Measurements from ENCODE around the gene AAK1. TPM values are rescaled to one million over a fixed set of nuclear protein-coding genes. Genes with fewer than 3 reads are reported as not detected.

Gene AAK1
- polyA plus RNA-seq, 1 donor (not counting 4 experiments of a cell fraction or from before 2014, with no cell fraction given), result 12.3 TPM

DNA sequence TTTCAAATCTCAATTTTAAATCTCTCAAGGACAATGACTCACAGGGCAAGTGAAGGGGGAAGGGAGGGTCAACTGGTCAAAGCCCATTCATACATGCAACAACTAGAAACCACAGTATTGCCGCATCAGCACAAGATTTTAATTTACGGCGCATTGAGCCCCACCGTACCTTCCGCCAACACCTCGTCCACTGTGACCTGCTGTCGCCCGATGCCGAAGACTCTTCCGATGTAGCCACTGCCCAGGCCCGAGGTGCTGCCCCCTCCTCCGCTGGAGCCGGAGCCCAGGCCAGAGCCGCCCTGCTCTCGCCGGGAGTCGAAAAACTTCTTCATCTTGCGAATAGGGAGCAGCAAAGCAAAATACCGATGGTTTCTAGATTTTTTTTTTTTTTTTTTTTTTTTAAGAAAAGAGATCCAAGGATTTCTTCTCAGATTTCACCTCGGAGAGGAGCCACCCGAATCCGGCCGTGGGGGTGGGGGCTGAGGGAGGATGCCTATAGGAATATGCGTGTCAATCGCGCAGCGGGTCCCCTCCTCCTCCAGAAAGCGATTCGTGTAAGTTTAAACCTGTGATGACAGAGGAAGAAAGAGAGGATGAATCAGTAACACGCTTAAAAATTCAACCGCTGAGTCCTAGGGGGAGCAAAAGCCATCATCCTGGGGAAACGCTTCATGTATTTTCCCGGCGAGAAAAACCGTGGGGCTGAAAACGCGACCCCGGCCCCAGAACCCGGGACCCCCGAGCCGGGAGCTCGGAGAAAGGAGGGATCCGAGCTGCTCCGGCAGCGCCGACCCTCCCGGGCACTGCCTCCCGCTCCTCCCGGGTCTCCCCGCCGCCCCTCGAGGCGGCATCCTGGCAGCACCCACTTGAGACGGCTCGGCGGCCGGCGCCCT lies 584 bp downstream of the AAK1 start:
- peaks cover 26% of the 10 kb centered on the region for H3K4me1 ChIP-seq (ENCODE audit: control insufficient read depth, extremely low read depth, insufficient read depth, low read length)
- peak overlapping the region; percentile 77 to 94 (median 87) for H3K4me3 ChIP-seq (ENCODE audit: control insufficient read depth in 2 of 3, extremely low read depth in 1 of 3, insufficient read depth in 2 of 3, low read depth in 1 of 3, low read length in 3 of 3)
- H3K27ac ChIP-seq (ENCODE audit: control insufficient read depth, insufficient read depth, low read length), result peak overlapping the region; percentile 90
- FAIRE-seq, result no peak
- DNase-seq (ENCODE audit: low read depth, low spot score), result no peak
- peak overlapping the region; percentile 84 for H3K4me2 ChIP-seq (ENCODE audit: control insufficient read depth, extremely low read depth, insufficient read depth, low read depth, low read length)
- dilution Hi-C loops (cut with MboI; ENCODE audit: extremely low pct_ligation_motif_present, low sequenced_read_pairs), result no loop called here
- H3K9me3 ChIP-seq (ENCODE audit: control insufficient read depth, low read depth, low read length), result no peaks in the 10 kb centered on the region
- TF ChIP-seq, protein P1, sequence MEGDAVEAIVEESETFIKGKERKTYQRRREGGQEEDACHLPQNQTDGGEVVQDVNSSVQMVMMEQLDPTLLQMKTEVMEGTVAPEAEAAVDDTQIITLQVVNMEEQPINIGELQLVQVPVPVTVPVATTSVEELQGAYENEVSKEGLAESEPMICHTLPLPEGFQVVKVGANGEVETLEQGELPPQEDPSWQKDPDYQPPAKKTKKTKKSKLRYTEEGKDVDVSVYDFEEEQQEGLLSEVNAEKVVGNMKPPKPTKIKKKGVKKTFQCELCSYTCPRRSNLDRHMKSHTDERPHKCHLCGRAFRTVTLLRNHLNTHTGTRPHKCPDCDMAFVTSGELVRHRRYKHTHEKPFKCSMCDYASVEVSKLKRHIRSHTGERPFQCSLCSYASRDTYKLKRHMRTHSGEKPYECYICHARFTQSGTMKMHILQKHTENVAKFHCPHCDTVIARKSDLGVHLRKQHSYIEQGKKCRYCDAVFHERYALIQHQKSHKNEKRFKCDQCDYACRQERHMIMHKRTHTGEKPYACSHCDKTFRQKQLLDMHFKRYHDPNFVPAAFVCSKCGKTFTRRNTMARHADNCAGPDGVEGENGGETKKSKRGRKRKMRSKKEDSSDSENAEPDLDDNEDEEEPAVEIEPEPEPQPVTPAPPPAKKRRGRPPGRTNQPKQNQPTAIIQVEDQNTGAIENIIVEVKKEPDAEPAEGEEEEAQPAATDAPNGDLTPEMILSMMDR (optimal IDR thresholded peaks at IDR 0.05 in 1 of 3, IDR thresholded peaks at IDR 0.05 in 1 of 3, conservative IDR thresholded peaks at IDR 0.05 in 1 of 3; ENCODE audit: extremely low read depth in 1 of 3, insufficient read depth in 2 of 3, low read length in 3 of 3), result no peak
- TF ChIP-seq EZH2 (IDR thresholded peaks at IDR 0.05; ENCODE audit: low read length), result no peak
- peaks cover 45% of the 10 kb centered on the region for H3K79me2 ChIP-seq (ENCODE audit: control insufficient read depth, insufficient read depth, low read length)
- H3K27me3 ChIP-seq (ENCODE audit: control insufficient read depth, extremely low read depth, insufficient read depth, low read length), result no peaks in the 10 kb centered on the region
- H3K9ac ChIP-seq (ENCODE audit: control insufficient read depth, extremely low read depth, insufficient read depth, low read length), result peak overlapping the region; percentile 85
- no peaks in the 10 kb centered on the region for H4K20me1 ChIP-seq (ENCODE audit: control insufficient read depth, extremely low read depth, insufficient read depth, low read length)
- peak overlapping the region; percentile 32 for H2AFZ ChIP-seq (ENCODE audit: control insufficient read depth, low read length)
- H3K9me1 ChIP-seq (ENCODE audit: control insufficient read depth, extremely low read depth, insufficient read depth, low read length), result no peaks in the 10 kb centered on the region
- peaks cover 5 to 7% of the 10 kb centered on the region in 2 experiments for H3K36me3 ChIP-seq (ENCODE audit: control insufficient read depth in 2 of 2, extremely low read depth in 1 of 2, insufficient read depth in 2 of 2, low read length in 2 of 2)

DNA sequence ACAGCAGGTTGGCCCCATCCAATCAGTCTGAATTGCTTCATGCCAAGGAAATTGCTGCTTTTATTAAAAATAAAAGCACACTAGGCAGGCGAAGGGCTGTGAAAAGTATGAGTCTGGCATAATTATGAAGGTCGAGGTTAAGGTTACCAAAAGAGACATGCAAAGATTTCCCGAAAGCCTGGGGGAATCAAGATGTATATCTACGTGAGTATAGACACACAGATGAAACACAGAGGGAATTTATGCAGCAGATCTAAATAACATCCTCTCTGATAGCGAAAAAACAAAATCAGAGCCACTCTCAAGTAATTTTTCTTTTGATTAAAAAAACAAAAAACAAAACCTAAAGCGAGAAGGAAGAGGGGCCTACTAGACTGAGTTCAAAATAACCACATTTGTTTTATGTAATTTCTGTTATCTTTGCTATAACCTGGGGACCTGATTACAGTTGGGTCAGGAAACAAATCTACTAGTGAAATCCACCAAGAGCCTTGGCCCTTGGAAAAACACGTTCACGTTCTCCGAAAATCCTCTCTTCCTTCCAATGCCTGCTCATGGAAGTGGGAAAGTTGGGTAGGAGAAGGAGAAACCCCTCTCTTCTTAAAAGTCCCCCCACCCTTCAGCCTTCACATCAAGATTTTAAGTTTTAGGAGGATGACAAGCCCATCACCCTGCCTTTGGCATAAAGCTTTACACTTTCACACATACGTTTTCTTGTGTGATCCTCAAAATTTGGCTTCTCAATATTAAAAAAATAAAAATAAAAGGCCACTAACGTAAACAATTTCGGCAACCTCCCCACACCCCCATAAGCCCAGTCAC lies 1.4 kb downstream of the AAK1 start:
- H3K27ac ChIP-seq (ENCODE audit: control insufficient read depth, insufficient read depth, low read length), result peak overlapping the region; percentile 90
- FAIRE-seq (no peak), DNase-seq (ENCODE audit: low read depth, low spot score) (no peak)
- H3K9me1 ChIP-seq (ENCODE audit: control insufficient read depth, extremely low read depth, insufficient read depth, low read length), result no peaks in the 10 kb centered on the region
- no peak for TF ChIP-seq EZH2 (IDR thresholded peaks at IDR 0.05; ENCODE audit: low read length)
- TF ChIP-seq, protein P1 (optimal IDR thresholded peaks at IDR 0.05 in 1 of 3, IDR thresholded peaks at IDR 0.05 in 1 of 3, conservative IDR thresholded peaks at IDR 0.05 in 1 of 3; ENCODE audit: extremely low read depth in 1 of 3, insufficient read depth in 2 of 3, low read length in 3 of 3), result no peak
- H3K27me3 ChIP-seq (ENCODE audit: control insufficient read depth, extremely low read depth, insufficient read depth, low read length), result no peaks in the 10 kb centered on the region
- no peaks in the 10 kb centered on the region for H3K9me3 ChIP-seq (ENCODE audit: control insufficient read depth, low read depth, low read length)
- H4K20me1 ChIP-seq (ENCODE audit: control insufficient read depth, extremely low read depth, insufficient read depth, low read length), result no peaks in the 10 kb centered on the region
- peak overlapping the region; percentile 77 to 94 (median 87) for H3K4me3 ChIP-seq (ENCODE audit: control insufficient read depth in 2 of 3, extremely low read depth in 1 of 3, insufficient read depth in 2 of 3, low read depth in 1 of 3, low read length in 3 of 3)
- peak overlapping the region; percentile 84 for H3K4me2 ChIP-seq (ENCODE audit: control insufficient read depth, extremely low read depth, insufficient read depth, low read depth, low read length)
- dilution Hi-C loops (cut with MboI; ENCODE audit: extremely low pct_ligation_motif_present, low sequenced_read_pairs), result no loop called here
- peaks cover 5 to 8% of the 10 kb centered on the region in 2 experiments for H3K36me3 ChIP-seq (ENCODE audit: control insufficient read depth in 2 of 2, extremely low read depth in 1 of 2, insufficient read depth in 2 of 2, low read length in 2 of 2)
- peaks cover 24% of the 10 kb centered on the region for H3K4me1 ChIP-seq (ENCODE audit: control insufficient read depth, extremely low read depth, insufficient read depth, low read length)
- no peak overlapping the region for H2AFZ ChIP-seq (ENCODE audit: control insufficient read depth, low read length)
- peak overlapping the region; percentile 85 for H3K9ac ChIP-seq (ENCODE audit: control insufficient read depth, extremely low read depth, insufficient read depth, low read length)
- peaks cover 54% of the 10 kb centered on the region for H3K79me2 ChIP-seq (ENCODE audit: control insufficient read depth, insufficient read depth, low read length)

All from keratinocyte (primary cell).